Mononuclear cell (primary cell): ENCODE measurements around the gene PIK3R1. TPM values are rescaled to one million over a fixed set of nuclear protein-coding genes. Genes with fewer than 3 reads are reported as not detected.

Experiments
- H3K27me3 ChIP-seq: 2 replicates; pipeline ENCODE4 v1.6.0; 2011; ENCODE audit warnings: low read length, control low read depth; ENCODE audit not compliant: insufficient read depth
- H3K4me1 ChIP-seq: 2 replicates; pipeline ENCODE4 v1.5.1; 2011; ENCODE audit warnings: mild to moderate bottlenecking, low read length, control low read depth; ENCODE audit not compliant: insufficient read depth
- H3K4me3 ChIP-seq: 2 replicates; pipeline ENCODE4 v1.5.1; 2011; ENCODE audit warnings: mild to moderate bottlenecking, low read length, moderate library complexity
- H3K9me3 ChIP-seq: 2 replicates; pipeline ENCODE4 v1.5.1; 2011; ENCODE audit warnings: low read depth, mild to moderate bottlenecking, control low read depth, low read length
- total RNA-seq: library from RNA; depleted of rRNA; stranded (reverse); fragments of >200 nt; gene quantifications from one replicate; pipeline ENCODE4 v1.2.3, GENCODE V29; 2012

The PIK3R1 gene
- total RNA-seq, 1 donor, result 742 TPM

GRCh38 chr5:68273717-68274409 lies 58.3 kb downstream of the PIK3R1 start:
- H3K9me3 ChIP-seq, result no peaks in the 10 kb centered on the region
- H3K4me1 ChIP-seq, result peaks cover 31% of the 10 kb centered on the region
- H3K4me3 ChIP-seq, result no peak overlapping the region
- no peaks in the 10 kb centered on the region for H3K27me3 ChIP-seq

- Histone ChIP-seq H3K4me1 (peaks cover 37% of the 10 kb centered on the region), H3K4me3 (no peak overlapping the region)
Observed at GRCh38 chr5:68274847-68275651, 59.5 kb downstream of the PIK3R1 start.

GRCh38 chr5:68276740-68277139 lies 61.2 kb downstream of the PIK3R1 start:
- Histone ChIP-seq H3K27me3 (no peaks in the 10 kb centered on the region), H3K4me3 (no peak overlapping the region), H3K4me1 (peaks cover 29% of the 10 kb centered on the region), H3K9me3 (no peaks in the 10 kb centered on the region)

More at GRCh38 chr5:68274847-68275651, 59.5 kb downstream of the PIK3R1 start:
- Histone ChIP-seq H3K9me3 (no peaks in the 10 kb centered on the region), H3K27me3 (no peaks in the 10 kb centered on the region)

- H3K4me3 ChIP-seq, result no peak overlapping the region
- no peaks in the 10 kb centered on the region for H3K9me3 ChIP-seq
- no peaks in the 10 kb centered on the region for H3K27me3 ChIP-seq
- H3K4me1 ChIP-seq, result peaks cover 27% of the 10 kb centered on the region
Observed at GRCh38 chr5:68277431-68277830, 61.9 kb downstream of the PIK3R1 start.

- H3K27me3 ChIP-seq, result no peaks in the 10 kb centered on the region
- no peaks in the 10 kb centered on the region for H3K9me3 ChIP-seq
- H3K4me3 ChIP-seq, result peak overlapping the region; percentile 20
- peaks cover 25% of the 10 kb centered on the region for H3K4me1 ChIP-seq
Observed at GRCh38 chr5:68279984-68280383, 64.4 kb downstream of the PIK3R1 start.

- H3K4me1 ChIP-seq, result peaks cover 35% of the 10 kb centered on the region
- H3K27me3 ChIP-seq, result no peaks in the 10 kb centered on the region
- H3K4me3 ChIP-seq, result peak overlapping the region; percentile 20
- H3K9me3 ChIP-seq, result no peaks in the 10 kb centered on the region
Observed at GRCh38 chr5:68282001-68282400, 66.4 kb downstream of the PIK3R1 start.

- Histone ChIP-seq H3K9me3 (no peaks in the 10 kb centered on the region), H3K27me3 (no peaks in the 10 kb centered on the region), H3K4me3 (no peak overlapping the region), H3K4me1 (peaks cover 51% of the 10 kb centered on the region)
Observed at GRCh38 chr5:68283766-68284165, 68.2 kb downstream of the PIK3R1 start.

GRCh38 chr5:68285075-68285840 lies 69.7 kb downstream of the PIK3R1 start:
- H3K9me3 ChIP-seq, result no peaks in the 10 kb centered on the region
- H3K4me3 ChIP-seq, result no peak overlapping the region
- H3K4me1 ChIP-seq, result peaks cover 42% of the 10 kb centered on the region
- H3K27me3 ChIP-seq, result no peaks in the 10 kb centered on the region

GRCh38 chr5:68285851-68286611 lies 70.5 kb downstream of the PIK3R1 start:
- Histone ChIP-seq H3K4me1 (peaks cover 42% of the 10 kb centered on the region), H3K27me3 (no peaks in the 10 kb centered on the region), H3K9me3 (no peaks in the 10 kb centered on the region), H3K4me3 (no peak overlapping the region)

GRCh38 chr5:68286612-68286912 lies 71.0 kb downstream of the PIK3R1 start:
- peaks cover 42% of the 10 kb centered on the region for H3K4me1 ChIP-seq
- H3K9me3 ChIP-seq, result no peaks in the 10 kb centered on the region
- H3K4me3 ChIP-seq, result no peak overlapping the region
- no peaks in the 10 kb centered on the region for H3K27me3 ChIP-seq

- Histone ChIP-seq H3K27me3 (no peaks in the 10 kb centered on the region), H3K4me3 (peak overlapping the region; percentile 32), H3K9me3 (no peaks in the 10 kb centered on the region), H3K4me1 (peaks cover 42% of the 10 kb centered on the region)
Observed at GRCh38 chr5:68287631-68287975, 72.0 kb downstream of the PIK3R1 start.

GRCh38 chr5:68287976-68288706 lies 72.6 kb downstream of the PIK3R1 start:
- Histone ChIP-seq H3K4me1 (peaks cover 42% of the 10 kb centered on the region), H3K4me3 (peak overlapping the region; percentile 32), H3K9me3 (no peaks in the 10 kb centered on the region), H3K27me3 (no peaks in the 10 kb centered on the region)

GRCh38 chr5:68288707-68289134 lies 73.2 kb downstream of the PIK3R1 start:
- Histone ChIP-seq H3K4me3 (peak overlapping the region; percentile 32), H3K4me1 (peaks cover 40% of the 10 kb centered on the region), H3K27me3 (no peaks in the 10 kb centered on the region), H3K9me3 (no peaks in the 10 kb centered on the region)

- no peak overlapping the region for H3K4me3 ChIP-seq
- H3K4me1 ChIP-seq, result peaks cover 33% of the 10 kb centered on the region
Observed at GRCh38 chr5:68289498-68289897, 73.9 kb downstream of the PIK3R1 start.

More at GRCh38 chr5:68289498-68289897, 73.9 kb downstream of the PIK3R1 start:
- H3K27me3 ChIP-seq, result no peaks in the 10 kb centered on the region
- no peaks in the 10 kb centered on the region for H3K9me3 ChIP-seq
